ENCODE measurements around the gene PCDHGB6.

GRCh38 chr5:141369994-141370848, 37.6 kb upstream of the PCDHGB6 start, which contains the start of gene PCDHGB3:
- TF ChIP-seq CTCF (IDR thresholded peaks at IDR 0.05) (no peak), POLR2A (IDR thresholded peaks at IDR 0.05) (no peak), POLR2AphosphoS5 (IDR thresholded peaks at IDR 0.05) (no peak)
